ENCODE measurements around the gene ABCA4. TPM values are rescaled to one million over a fixed set of nuclear protein-coding genes. Genes with fewer than 3 reads are reported as not detected.

Gene ABCA4
- total and polyA plus RNA-seq, 2 of the 8 experiments (the other 6 are each of a cell fraction or from before 2014, with no cell fraction given): 0.06 TPM; not detected in 1

GRCh38 chr1:94122201-94122970, 1.4 kb upstream of the ABCA4 start (continued):
- TF ChIP-seq CHD7 (IDR thresholded peaks at IDR 0.05; ENCODE audit: insufficient replicate concordance, low read length) (no peak), SIX5 (IDR thresholded peaks at IDR 0.05; ENCODE audit: low read depth, low read length) (no peak), POU5F1 (IDR thresholded peaks at IDR 0.05; ENCODE audit: low read depth, low read length) (no peak), ATF2 (IDR thresholded peaks at IDR 0.05; ENCODE audit: low read length) (no peak), SRF (IDR thresholded peaks at IDR 0.05; ENCODE audit: low read depth, low read length) (no peak), NRF1 (IDR thresholded peaks at IDR 0.05; ENCODE audit: low read depth, low read length) (no peak), TEAD4 (IDR thresholded peaks at IDR 0.05; ENCODE audit: low read depth, low read length) (no peak), PHF8 (conservative IDR thresholded peaks at IDR 0.05; ENCODE audit: low read depth, low read length) (no peak), BACH1 (IDR thresholded peaks at IDR 0.05; ENCODE audit: low read length) (no peak)
